Renal cortical epithelial cell (primary cell): ENCODE results near the gene OXNAD1. TPM values are rescaled to one million over a fixed set of nuclear protein-coding genes. Genes with fewer than 3 reads are reported as not detected.

Experiments used
- total RNA-seq: library from RNA; depleted of rRNA; stranded (reverse); fragments of >200 nt; gene quantifications from 2 replicates; pipeline ENCODE4 v1.2.3, GENCODE V29; 2014

OXNAD1 gene
- total RNA-seq, 1 donor from 2014 or later: 18.5 TPM

Other genes with a start within 250 kb of the OXNAD1 start
- 0.17 and 0.55 TPM in 2 replicates for gene GALNT15, start 90.5 kb upstream of the OXNAD1 start, total RNA-seq
- 24.7 and 37.5 TPM in 2 replicates for gene DPH3, start 269 bp upstream of the OXNAD1 start, total RNA-seq
- gene RFTN1, start 248.5 kb downstream of the OXNAD1 start, total RNA-seq: 43.2 and 46.7 TPM in 2 replicates